HG03442 (cell line): ENCODE measurements around the gene SESN1.
A peak's percentile ranks its signal among the peaks of the same experiment; 100 is the strongest.
"Not testable (repeated sequence)": the region's sequence is repeated elsewhere in the genome, so short reads cannot be mapped to it uniquely, and the experiment has no call there.

ENCODE experiments used
- ATAC-seq: cut with Tn5 transposase; IDR thresholded peaks from one replicate; pipeline ENCODE4 v1.9.1; 2021; ENCODE audit warnings: mild to moderate bottlenecking, moderate library complexity; ENCODE audit not compliant: unreplicated experiment

SESN1 gene

DNA sequence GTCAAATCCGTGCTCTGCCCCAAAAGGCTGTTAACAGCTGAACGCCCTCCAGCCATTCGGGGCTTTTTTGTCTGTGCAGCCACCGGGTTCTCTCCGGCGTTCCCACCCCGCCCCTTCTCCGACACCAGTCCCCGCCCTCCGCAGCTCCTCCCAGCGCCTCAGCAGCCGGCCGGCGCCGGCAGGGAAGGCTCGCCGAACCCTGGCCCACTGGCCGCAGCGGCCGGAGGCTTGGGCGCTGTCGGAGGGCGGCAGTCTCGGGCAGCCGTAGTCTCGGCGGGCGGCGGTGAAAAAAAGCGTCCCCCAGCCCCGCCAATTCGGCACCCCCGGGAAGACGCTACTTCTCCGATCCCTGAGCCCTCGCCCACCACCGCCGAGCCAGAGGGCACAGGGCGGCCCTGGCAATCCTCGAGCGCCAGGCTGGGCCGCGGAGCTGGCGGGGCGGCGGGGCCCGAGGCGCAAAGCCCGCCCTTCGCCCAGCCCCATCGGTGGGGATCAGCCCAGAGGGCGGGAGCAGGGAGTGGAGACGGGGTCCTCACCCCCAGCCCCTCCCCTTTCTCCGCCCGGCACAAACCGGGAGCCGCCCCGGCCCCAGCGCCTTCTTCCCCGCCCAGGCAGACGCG is at the start of gene SESN1:
Gene SESN1, minus strand, starts transcription at position 431 of the 620 bp plus-strand sequence. CDS start 773 bp downstream, outside the sequence.
- ATAC-seq, result peak; percentile 59

DNA sequence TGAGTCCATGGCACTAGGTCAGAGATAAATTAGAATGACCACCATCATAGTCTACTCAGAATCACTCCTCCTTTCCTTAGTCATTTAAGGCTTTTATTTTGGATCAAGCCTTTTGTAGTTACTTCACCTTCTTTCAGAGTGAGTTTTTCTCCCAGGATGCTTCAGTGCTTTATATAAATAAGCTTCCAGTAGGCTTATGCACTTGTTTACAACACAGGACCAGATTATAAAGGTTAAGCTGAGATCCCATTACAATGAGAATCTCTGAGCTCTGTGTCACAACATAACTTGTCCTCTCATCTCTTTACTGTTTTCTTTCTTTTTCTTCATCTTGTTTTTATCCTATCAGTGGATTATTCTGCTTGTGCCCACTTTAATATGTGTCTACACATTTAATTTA is 48.5 kb upstream of the SESN1 start:
- no peak for ATAC-seq

DNA sequence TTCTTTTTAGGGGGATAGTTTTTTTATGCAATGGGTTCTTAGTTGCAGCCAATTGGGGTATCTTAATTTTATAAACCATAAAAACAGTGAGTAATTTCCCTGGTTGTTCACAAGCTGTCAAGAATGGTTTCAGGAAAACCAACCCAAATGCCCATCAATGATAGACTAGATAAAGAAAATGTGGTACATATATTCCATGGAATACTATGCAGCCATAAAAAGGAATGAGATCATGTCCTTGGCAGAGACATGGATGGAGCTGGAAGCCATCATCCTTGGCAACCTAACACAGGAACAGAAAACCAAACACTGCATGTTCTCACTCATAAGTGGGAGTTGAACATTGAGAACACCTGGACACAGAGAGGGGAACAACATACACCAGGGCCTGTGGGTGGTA is 47.4 kb upstream of the SESN1 start:
- not testable (repeated sequence) for ATAC-seq

DNA sequence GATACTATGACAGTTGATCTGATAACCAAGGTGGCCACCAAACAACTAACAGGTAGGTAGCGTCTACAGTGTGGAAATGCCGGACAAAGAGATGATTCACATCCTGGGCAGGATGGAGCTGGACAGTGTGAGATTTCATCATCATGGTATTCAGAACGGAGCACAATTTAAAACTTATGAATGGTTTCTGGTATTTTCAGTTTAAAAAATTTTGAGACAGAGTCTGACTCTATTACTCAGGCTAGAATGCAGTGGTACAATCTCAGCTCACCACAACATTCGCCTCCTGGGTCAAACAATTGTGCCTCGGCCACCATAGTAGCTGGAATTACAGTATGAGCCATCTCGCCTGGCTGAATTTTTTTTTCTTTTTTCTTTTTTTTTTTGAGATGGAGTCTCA is 44.5 kb upstream of the SESN1 start:
- ATAC-seq, result no peak

DNA sequence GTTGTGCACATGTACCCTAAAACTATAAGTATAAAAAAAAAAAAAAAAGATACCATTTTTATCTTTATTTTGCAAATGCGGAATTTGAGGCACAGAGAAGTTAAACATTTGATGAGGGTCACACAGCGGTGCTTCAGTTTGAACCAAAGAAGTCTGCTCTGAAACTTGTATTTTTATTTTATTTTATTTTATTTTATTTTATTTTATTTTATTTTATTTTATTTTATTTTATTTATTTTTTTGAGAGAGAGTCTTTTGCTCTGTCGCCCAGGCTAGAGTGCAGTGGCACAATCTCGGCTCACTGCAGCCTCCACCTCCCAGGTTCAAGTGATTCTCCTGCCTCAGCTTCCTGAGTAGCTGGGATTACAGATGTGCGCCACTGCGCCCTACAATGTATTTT is 41.9 kb upstream of the SESN1 start:
- not testable (repeated sequence) for ATAC-seq

DNA sequence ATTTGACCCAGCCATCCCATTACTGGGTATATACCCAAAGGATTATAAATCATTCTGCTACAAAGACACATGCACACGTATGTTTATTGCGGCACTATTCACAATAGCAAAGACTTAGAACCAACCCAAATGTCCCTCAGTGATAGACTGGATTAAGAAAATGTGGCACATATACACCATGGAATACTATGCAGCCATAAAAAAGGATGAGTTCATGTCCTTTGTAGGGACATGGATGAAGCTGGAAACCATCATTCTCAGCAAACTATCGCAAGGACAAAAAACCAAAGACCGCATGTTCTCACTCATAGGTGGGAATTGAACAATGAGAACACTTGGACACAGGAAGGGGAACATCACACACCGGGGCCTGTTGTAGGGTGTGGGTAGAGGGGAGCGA is 41.4 kb upstream of the SESN1 start:
- ATAC-seq, result not testable (repeated sequence)

DNA sequence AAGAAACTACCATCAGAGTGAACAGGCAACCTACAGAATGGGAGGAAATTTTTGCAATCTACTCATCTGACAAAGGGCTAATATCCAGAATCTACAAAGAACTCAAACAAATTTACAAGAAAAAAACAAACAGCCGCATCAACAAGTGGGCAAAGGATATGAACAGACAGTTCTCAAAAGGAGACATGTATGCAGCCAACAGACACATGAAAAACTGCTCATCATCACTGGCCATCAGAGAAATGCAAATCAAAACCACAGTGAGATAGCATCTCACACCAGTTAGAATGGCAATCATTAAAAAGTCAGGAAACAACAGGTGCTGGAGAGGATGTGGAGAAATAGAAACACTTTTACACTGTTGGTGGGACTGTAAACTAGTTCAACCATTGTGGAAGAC is 41.0 kb upstream of the SESN1 start:
- not testable (repeated sequence) for ATAC-seq

DNA sequence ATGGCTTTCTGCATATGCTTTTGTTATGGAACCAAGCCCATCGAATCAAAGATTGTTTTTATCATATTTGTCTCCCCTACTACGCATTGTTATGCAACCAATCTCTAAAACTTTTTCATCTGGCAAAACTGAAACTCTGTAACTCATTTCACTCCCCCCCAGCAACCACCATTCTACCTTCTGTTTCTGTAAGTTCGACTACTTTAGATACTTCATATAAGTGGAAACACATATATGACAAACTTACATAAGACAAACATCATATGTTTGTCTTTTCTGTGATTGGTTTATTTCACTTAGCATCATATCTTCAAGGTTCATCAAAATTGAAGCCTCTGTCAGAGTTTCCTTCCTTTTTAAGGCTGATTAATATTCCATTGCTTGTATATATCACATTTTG is 35.4 kb upstream of the SESN1 start:
- ATAC-seq, result no peak

DNA sequence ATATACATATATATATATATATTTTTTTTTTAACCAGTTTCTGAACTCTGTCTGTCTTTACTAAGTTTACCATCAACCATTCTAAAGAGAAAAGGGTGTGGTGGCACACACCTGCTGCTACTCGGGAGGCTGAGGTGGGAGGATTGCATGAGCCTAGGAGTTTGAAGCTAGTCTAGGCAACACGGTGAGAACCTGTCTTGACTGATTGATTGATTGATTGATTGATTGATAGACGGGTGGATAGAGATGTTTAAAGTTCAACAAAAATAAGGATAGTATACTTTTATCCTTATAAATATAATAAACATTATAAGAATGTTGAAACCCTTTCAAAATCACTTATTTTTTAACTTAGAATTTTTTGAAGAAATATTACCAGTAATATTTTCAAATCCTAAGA is 30.9 kb upstream of the SESN1 start:
- no peak for ATAC-seq

DNA sequence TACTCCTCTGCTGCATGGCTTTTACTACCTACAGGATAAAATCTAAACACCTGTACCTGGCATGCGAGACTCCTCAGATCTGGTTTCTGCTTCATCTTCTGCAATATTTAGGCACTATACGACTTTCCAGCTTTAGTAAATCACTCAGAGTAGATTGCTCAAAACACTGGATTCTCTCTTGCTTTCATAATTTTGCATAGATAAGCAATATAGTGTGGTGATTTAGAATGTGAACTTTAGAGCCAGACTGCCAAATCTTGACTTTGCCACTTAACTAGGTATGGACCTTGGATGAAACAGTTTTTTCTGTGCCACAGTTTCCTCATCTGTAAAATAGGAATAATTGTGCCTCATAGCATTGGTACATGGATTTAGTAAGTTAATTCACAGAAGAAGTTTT is 29.6 kb upstream of the SESN1 start:
- no peak for ATAC-seq

DNA sequence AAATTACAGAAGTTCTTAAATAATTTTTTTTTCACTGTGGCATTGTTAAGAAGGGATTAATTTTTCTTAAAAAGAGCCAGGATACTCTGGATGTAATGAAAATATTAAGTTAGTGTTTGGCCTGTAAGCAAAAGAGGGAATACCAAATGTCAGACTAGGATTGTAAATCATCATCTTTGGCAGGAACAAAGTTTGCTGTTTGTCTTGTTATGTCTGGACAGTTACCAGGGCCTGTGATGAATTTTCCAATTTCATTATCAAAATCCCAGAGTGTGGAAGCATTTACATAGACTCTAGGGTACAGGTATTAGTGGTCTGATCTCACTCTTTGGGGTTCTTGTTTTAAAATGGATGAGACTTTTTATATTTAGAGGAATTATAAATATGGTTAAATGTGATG is 26.8 kb upstream of the SESN1 start:
- no peak for ATAC-seq

DNA sequence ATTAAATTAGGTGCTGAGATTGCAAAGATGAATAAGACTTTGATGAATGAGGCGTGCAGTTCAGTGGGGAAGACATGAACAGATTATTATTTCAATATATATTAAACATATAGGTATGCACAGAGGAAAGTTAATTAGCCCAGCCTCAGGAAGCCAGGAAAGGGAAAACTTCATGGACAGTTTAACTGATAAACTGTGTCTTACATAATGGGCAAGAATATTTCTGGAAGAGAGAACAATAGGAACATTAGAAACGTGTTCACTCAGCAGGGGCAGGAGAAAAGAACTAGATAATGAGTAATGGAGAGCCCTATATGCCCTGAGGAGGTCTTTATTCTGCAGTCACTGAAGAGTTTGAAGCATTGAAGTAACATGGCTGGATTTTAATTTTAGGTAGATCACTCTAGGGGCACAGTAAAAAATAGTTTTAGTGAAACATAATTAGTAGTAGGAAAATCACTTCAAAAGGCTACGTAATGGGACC is 24.3 kb upstream of the SESN1 start:
- ATAC-seq, result no peak

DNA sequence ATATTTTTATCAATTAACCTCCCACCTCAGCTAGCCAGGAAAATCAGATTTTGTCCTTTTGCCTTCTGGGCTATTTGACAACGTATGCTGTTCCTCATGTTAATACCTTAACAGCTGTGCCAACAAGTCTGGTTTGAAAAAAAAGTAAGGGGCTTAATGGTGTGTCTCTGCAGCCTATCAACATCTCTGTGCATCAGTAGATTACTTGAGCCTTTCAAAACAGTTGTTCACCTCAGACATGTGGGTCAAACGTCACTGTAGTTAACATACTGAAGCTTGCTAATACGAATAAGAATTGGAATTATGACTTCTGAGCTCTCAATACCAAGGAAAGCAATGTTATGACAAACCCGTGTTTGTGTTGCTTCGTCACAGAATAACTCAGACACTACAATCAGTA is 23.7 kb upstream of the SESN1 start:
- ATAC-seq, result no peak

DNA sequence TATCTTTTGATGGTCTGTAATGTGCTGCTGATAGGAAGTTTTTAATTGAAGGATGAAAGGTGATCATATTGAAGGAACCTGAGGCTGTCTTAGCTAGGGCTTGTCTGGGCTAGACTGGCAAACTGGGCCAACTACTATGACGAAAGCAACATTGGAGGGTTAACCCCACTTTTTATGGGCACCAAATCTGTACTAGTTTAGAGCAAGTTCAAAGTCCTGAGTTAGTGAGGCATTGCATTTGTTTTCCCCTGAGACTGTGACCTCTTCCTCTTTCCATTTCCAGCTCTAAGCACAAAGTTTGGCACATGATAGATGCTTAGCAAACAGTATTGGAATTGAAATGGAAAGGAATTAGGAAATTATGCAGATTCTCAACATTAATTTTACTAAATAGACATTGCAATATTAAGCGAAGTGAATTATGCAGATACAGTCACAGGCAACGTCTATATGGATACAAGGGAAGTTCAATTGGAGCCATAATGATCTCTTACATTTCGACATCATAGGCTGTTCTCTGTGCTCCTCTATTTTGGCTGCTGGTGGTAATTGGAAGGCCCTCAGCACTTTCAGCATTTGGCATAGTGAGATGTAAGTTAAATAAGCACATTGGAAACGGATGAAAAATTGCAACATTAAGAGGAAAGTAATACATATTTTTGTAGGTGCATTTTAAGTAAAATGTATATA is 22.8 kb upstream of the SESN1 start:
- peak; percentile 61 for ATAC-seq

DNA sequence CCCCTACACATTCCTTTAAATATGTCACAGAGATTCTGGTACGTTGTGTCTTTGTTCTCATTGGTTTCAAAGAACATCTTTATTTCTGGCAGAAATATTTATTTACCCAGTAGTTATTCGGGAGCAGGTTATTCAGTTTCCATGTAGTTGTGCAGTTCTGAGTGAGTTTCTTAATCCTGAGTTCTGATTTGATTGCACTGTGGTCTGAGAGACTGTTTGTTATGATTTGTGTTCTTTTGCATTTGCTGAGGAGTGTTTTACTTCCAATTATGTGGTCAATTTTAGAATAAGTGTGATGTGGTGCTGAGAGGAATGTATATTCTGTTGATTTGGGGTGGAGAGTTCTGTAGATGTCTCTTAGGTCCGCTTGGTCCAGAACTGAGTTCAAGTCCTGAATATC is 18.0 kb upstream of the SESN1 start:
- not testable (repeated sequence) for ATAC-seq

DNA sequence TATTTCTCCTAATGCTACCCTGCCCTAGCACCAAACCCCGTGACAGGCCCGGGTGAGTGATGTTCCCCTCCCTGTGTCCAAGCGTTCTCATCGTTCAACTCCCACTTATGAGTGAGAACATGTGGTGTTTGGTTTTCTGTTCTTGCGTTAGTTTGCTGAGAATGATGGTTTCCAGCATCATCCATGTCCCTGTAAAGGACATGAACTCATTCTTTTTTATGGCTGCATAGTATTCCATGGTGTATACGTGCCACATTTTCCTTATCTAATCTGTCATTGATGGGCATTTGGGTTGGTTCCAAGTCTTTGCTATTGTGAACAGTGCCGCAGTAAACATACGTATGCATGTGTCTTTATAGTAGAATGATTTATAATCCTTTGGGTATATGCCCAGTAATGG is 15.0 kb upstream of the SESN1 start:
- ATAC-seq, result not testable (repeated sequence)

DNA sequence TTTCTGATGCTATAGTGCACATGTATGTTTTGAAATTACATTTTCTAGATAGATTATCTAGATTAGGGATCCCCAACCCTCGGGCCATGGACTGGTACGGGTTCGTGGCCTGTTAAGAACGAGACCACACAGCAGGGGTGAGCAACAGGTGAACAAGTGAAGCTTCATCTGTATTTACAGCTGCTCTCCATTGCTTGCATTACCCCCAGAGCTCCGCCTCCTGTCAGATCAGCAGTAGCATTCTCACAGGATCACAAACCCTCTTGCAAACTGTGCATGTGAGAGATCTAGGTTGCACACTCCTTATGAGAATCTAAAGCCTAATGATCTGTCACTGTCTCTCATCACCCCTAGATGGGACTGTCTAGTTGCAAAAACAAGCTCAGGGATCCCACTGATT is 11.0 kb upstream of the SESN1 start:
- no peak for ATAC-seq

DNA sequence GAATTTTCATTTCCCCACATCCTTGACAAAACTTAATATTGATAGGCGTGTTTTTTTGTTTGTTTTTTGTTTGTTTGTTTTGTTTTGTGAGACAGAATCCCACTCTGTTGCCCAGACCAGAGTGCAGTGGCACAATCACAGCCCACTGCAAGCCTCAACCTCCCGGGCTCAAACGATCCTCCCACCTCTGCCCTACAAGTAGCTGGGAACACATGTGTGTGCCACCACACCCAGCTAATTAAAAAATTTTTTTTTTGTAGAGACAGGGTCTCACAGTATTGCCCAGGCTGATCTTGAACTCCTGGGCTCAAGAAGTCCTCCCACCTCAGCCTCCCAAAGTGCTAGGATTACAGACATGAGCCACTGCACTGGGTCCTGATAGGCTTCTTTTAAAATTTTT is 9.9 kb upstream of the SESN1 start:
- ATAC-seq, result no peak

DNA sequence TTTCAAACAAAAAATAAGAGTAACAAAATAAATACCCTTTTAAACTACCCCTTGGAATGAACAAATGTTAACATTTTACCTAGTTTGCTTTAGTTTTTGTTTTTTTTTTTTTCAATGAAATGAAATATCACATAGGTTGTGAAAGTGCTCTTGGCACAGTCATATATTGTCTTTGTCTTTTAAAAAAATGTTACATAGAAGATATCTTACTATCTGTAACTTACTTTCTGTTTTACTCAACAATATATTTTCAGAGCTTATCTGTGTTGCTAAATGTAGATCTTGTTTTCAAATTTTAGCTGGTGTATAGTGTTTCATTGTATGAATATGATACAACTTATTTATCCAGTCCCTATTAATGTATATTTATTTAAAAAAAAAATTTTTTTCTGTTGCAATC is 9.3 kb upstream of the SESN1 start:
- ATAC-seq, result no peak

DNA sequence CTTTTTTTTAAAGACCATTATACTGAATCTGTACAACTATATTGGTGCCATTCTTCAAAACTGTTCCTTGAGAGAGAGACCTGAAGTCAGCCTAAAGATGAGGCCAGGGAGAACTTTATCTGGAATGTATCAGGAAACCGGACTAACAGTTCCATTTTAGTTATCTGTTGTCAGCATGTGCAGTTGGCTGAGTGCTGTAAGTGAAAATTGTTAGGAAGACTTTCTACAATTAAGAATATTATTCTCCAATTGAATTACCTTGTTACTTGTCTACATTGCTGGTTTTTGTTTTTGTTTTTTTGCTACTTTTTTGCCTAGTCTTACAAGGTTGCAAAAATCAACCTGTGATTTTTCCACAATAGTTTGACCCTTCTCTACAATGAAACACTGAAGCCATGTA is 8.1 kb upstream of the SESN1 start:
- ATAC-seq, result no peak

DNA sequence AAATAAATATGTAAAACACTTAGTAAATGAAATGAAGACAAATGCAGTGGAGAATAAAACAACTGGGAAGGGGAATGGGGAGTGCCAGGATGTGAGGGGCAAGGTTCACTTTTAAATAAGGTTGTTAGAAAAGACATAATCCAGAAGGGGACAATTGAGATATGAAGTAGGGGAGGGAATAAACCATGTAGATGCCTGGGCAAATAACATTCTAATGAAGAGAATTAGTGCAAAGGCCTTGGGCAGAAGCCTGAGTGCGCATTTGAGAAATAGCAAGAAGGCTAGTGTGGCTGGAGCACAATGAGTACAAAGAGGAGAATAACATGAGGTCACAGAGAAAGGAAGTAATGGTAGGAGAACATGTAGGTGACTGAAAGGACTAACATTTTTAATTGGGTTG is 3.0 kb upstream of the SESN1 start:
- no peak for ATAC-seq

DNA sequence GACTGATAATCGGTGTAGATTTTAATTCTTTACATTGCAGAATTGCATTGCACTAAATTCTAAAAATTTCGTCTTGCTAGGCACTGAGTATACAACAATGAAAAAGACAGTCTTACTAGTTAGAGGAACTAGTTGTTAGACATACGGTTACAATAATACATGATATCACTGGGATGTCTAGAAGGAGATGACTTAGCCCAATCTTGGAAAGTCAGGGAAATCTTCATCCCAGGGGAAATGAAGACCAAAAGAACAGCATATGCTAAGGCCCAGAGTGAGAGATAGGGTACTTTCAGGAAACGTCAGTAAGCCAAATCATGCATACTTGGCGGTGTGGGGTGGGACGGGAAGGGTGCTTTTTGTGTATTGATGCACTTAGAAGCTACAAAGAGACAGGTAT is 1.6 kb upstream of the SESN1 start:
- ATAC-seq, result no peak

DNA sequence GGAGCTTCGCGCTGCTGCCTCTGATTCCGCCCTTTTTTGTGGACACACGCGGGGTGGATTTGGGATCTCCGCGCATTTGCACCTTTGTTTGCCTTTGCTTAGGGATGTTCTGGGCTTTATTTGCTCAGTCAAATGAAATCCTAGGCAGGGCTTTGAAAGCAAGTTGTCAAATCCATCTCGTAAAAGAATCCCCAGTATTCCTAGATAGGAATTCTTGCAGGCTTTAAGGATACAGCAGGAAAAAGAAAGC is 1.1 kb upstream of the SESN1 start:
- no peak for ATAC-seq
